ENCODE results near the gene RAPGEF6. TPM values are rescaled to one million over a fixed set of nuclear protein-coding genes. Genes with fewer than 3 reads are reported as not detected.
"Not testable (repeated sequence)": the region's sequence is repeated elsewhere in the genome, so short reads cannot be mapped to it uniquely, and the experiment has no call there.

RAPGEF6 gene
- total RNA-seq, 1 donor = 15.9 TPM

DNA sequence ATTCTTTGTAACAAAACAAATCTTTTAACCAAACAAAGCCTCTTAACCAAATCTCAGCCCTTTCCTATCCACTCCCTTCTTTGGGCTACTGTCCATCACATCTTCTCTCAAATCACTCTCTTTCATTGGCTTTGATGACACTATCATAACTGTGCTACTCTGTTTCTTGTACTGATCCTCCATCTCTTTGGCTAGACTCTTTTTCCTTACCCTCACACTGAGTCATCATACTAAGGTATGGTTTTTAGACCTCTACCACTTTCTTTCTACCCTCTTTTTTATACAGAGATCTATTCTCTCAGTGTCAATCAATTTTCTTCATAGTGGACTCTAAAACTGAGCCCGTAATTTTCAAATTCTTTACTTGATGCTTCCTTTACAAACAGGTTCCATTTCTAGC is 174.9 kb downstream of the RAPGEF6 start:
- DNase-seq (ENCODE audit: low read depth in 2 of 3, low spot score in 2 of 3) = no peak

GRCh38 chr5:131459216-131459615 is 175.8 kb downstream of the RAPGEF6 start:
- DNase-seq (ENCODE audit: low read depth in 2 of 3, low spot score in 2 of 3) = no peak

DNA sequence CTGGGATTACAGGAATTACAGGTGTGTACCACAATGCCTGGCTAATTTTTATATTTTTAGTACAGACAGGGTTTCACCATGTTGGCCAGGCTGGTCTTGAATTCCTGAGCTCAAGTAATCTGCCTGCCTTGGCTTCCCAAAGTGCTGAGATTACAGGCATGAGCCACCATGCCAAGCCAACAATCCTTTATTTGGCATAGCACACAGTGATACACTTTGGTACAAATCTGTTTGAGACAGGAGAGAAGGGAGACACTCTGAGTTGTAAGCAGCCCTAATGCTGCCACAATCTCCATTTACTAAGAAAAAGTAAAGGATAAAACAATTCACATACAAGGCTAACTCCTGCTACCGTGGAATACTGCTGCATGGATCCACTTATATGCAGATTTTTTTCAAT is 177.8 kb downstream of the RAPGEF6 start:
- DNase-seq (ENCODE audit: low read depth in 2 of 3, low spot score in 2 of 3) = no peak

DNA sequence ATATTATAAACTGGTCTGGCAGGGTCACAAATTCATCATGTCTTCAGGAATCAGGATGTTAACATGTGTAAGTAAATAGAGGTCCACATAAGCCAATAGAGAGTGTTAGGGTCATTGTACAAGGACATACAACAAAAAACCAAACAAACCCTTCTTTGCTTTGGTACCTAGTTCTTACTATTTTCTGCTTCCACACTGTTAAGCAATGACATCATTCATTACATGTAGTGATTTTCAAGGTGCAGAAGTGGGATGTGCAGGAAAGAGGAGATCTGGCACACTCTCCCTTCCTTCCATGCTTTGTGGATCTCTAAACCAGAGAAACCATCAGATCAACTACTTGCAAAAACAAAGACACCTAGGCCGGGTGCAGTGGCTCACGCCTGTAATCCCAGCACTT is 184.1 kb downstream of the RAPGEF6 start:
- DNase-seq (ENCODE audit: low read depth in 2 of 3, low spot score in 2 of 3) = no peak

GRCh38 chr5:131441184-131441583 is 193.8 kb downstream of the RAPGEF6 start:
- DNase-seq (ENCODE audit: low read depth in 2 of 3, low spot score in 2 of 3) = no peak

DNA sequence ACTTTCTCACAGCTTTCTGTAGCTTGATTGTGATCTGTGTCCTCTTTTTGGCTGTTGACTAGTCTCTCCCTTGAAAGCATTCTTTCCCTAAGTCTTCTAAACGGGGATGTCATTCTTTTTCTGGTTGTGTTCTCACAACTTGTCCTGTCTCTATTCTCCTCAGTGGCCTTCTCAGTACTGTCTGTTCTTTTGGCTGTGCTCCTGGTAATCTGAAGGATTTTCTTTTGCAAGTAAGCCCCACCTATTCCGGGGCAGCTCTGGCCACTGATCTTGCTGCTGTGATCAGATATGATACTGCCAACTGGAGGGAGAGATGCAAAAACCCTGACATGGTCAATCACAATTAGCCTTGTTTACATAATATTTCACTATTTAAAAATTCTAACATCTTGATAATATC is 198.9 kb downstream of the RAPGEF6 start:
- DNase-seq (ENCODE audit: low read depth in 2 of 3, low spot score in 2 of 3) = no peak

GRCh38 chr5:131433109-131433508 is 201.9 kb downstream of the RAPGEF6 start:
- no peak for DNase-seq (ENCODE audit: low read depth in 2 of 3, low spot score in 2 of 3)

GRCh38 chr5:131431794-131432193 is 203.2 kb downstream of the RAPGEF6 start:
- peak in 1 of 3 donors; percentile 23 for DNase-seq (ENCODE audit: low read depth in 2 of 3, low spot score in 2 of 3)

- no peak for DNase-seq (ENCODE audit: low read depth in 2 of 3, low spot score in 2 of 3)
Measured at GRCh38 chr5:131430794-131431193, 204.2 kb downstream of the RAPGEF6 start.

DNA sequence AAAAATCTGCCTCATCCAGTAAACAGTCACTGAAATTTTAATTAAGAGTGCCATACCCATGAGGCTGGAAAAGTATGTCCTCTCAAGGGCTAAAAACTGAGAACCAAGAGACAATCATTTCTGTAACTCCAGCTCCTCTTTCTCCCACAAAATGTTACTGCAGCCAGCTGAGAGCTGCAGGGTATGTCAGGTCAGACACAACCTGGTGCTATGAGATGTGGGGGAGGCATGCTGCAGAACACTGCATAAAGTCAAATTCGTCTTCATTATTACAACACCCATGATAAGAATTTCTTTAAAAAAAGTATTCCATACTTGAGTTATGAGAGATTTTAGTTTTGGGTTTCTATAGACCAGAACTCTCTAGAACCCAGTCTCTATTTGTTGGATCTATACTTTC is 209.0 kb downstream of the RAPGEF6 start:
- no peak for DNase-seq (ENCODE audit: low read depth in 2 of 3, low spot score in 2 of 3)

- peak in 2 of 3 donors; percentile 21 to 30 for DNase-seq (ENCODE audit: low read depth in 2 of 3, low spot score in 2 of 3)
Measured at GRCh38 chr5:131423056-131423455, 212.0 kb downstream of the RAPGEF6 start.

DNA sequence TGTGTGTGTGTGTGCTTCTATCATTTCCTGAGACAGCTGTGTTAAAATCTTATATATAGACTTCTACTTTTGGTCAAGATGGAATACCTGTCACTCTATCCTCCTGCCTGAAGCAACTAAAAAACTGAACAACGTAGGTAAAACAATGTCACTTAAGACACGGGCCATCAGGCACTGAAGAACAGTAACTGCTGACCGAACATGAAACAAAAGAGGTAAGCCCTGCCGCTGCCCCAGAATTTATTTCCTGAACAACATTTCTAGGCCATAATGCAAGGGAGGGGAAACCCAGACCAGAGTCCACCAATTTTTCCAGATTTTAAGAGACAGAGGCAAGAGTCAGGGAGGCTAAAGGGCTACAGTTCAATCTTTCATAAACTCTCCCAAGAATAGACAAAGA is 215.2 kb downstream of the RAPGEF6 start:
- DNase-seq (ENCODE audit: low read depth in 2 of 3, low spot score in 2 of 3) = no peak

- no peak for DNase-seq (ENCODE audit: low read depth in 2 of 3, low spot score in 2 of 3)
Measured at GRCh38 chr5:131418846-131419245, 216.2 kb downstream of the RAPGEF6 start.

- peak; percentile 68 to 87 (median 75) for DNase-seq (ENCODE audit: low read depth in 2 of 3, low spot score in 2 of 3)
Measured at GRCh38 chr5:131417240-131417869, 217.7 kb downstream of the RAPGEF6 start.

GRCh38 chr5:131416729-131417128 is 218.3 kb downstream of the RAPGEF6 start:
- no peak for DNase-seq (ENCODE audit: low read depth in 2 of 3, low spot score in 2 of 3)

DNA sequence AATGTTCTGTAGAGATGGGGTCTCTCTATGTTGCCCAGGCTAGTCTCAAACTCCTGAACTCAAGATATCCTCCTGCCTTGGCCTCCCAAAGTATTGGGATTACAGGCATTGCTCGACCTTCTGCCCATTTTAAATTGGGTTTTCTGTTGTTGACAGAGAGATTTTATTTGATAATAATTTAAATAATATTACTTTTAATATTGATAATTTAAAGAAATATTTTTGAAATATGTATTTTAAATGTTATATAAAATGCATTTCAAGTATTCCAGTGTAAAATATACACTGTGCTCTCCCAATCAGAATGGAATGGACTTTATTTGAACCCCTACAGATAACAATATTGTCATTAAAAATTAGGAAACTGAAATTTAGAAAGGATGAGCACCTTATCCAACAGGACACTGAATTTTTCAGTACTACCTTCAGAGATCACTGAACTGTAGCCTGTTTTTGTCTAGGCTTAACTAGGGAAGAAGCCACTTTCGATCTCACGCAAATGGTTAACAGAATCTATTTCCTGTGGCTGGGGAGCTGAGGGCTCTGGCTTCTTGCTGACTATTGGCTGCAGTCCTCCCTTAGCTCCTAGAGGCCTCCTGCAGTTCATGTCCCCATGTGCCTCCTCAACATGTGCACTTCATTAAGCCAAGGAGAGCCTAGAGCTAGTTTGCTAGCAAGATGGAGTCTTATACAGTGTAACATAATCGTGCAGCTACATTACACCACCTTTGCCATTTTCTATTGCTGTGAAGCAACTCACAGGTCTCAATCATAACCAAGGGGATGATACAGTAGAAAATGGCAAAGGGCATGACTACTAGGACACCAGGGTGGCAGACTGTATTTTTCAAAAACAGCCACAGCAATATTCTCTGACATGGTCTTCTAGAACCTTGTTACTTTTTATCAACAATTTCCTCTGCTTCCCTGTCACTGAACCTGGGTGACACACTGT is 221.1 kb downstream of the RAPGEF6 start:
- DNase-seq (ENCODE audit: low read depth in 2 of 3, low spot score in 2 of 3) = peak in 1 of 3 donors; percentile 16

- DNase-seq (ENCODE audit: low read depth in 2 of 3, low spot score in 2 of 3) = no peak
Measured at GRCh38 chr5:131406975-131407638, 227.9 kb downstream of the RAPGEF6 start.

GRCh38 chr5:131406076-131406475 is 229.0 kb downstream of the RAPGEF6 start:
- DNase-seq (ENCODE audit: low read depth in 2 of 3, low spot score in 2 of 3) = no peak

- DNase-seq (ENCODE audit: low read depth in 2 of 3, low spot score in 2 of 3) = no peak
Measured at GRCh38 chr5:131405674-131406073, 229.4 kb downstream of the RAPGEF6 start.

- no peak for DNase-seq (ENCODE audit: low read depth in 2 of 3, low spot score in 2 of 3)
Measured at GRCh38 chr5:131400585-131400984, 234.4 kb downstream of the RAPGEF6 start.

DNA sequence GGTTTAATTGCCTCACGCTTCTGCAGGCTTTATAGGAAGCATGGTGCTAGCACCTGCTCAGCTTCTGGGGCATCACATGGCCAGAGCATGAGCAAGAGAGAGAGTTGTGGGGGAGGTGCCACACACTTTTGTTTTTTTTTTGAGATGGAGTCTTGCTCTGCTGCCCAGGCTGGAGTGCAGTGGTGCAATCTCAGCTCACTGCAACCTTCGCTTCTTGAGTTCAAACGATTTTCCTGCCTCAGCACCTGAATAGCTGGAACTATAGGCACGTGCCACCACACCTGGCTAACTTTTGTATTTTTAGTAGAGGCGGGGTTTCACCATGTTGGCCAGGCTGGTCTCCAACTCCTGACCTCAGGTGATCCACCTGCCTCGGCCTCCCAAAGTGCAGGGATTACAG is 236.0 kb downstream of the RAPGEF6 start:
- not testable (repeated sequence) for DNase-seq (ENCODE audit: low read depth in 2 of 3, low spot score in 2 of 3)
